NCI-H345 treated with DMSO at 0.1 percent for 48 hours (cell line): ENCODE measurements around the gene PLCB3.
"Not testable (repeated sequence)": the region's sequence is repeated elsewhere in the genome, so short reads cannot be mapped to it uniquely, and the experiment has no call there.

Experiments used
- DNase-seq: peaks from one replicate; lab custom pipeline; 2025; ENCODE audit not compliant: unreplicated experiment; lab: John Stamatoyannopoulos, UW

Gene PLCB3

GRCh38 chr11:64235437-64236161 lies 15.7 kb upstream of the PLCB3 start:
- no peak for DNase-seq

- peak; percentile 66 for DNase-seq
Measured at GRCh38 chr11:64237484-64237951, 13.8 kb upstream of the PLCB3 start.

- DNase-seq, result no peak
Measured at GRCh38 chr11:64238076-64238475, 13.3 kb upstream of the PLCB3 start.

DNA sequence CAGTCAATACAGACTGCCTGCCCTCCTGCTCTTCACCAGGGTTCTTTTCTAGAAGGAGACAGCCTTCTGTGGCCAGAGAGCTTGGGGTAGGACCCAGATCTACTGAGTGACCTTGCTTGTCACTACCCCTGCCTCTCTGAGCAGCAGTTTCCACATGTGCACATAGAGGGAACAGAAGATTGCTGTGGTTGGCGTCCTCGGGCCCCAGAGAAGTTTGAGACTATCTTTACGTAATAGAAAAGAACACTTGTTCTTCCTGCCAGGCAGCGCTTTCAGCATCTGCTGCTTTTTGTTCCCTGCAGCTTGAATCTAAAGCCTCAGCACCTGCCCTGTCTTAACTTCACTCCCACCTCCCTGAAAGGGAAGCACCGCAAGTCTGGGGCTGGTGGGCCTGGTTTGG lies 12.3 kb upstream of the PLCB3 start:
- no peak for DNase-seq

DNA sequence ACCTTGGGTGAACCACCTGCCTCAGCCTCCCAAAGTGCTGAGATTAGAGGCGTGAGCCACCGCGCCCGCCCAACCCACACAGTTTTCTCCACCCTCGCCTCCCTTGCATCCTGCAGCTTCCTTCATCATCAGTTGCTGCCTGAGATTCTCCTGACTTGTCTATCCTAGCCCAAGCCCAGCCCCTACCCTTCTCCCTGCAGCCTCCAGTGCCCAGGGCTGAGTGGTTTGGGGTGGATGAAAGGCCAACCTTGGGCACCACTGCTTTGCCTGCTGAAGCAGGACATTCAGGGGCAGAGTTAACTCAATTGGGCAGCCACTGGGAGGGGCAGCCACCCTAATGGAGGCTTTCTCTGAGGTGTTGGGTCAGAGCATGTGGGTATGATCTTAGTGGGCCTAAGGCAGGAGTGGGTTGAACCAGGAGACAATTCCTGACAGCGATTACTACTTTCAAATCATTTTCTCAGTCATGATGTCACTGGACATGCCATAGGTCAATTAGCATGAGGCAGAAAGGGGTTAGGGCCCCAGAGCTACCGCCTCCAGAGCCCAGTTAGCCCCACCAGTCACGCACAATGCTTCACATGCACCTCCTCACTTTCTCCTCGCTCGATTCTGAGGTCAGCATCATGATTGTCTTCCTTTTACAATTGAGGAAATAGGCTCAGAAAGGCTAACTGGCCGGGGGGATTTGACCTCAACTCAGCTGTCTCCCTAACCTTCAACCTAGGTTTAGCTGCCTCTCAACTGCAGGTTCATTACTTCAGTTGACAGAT lies 11.5 kb upstream of the PLCB3 start:
- DNase-seq, result no peak

DNA sequence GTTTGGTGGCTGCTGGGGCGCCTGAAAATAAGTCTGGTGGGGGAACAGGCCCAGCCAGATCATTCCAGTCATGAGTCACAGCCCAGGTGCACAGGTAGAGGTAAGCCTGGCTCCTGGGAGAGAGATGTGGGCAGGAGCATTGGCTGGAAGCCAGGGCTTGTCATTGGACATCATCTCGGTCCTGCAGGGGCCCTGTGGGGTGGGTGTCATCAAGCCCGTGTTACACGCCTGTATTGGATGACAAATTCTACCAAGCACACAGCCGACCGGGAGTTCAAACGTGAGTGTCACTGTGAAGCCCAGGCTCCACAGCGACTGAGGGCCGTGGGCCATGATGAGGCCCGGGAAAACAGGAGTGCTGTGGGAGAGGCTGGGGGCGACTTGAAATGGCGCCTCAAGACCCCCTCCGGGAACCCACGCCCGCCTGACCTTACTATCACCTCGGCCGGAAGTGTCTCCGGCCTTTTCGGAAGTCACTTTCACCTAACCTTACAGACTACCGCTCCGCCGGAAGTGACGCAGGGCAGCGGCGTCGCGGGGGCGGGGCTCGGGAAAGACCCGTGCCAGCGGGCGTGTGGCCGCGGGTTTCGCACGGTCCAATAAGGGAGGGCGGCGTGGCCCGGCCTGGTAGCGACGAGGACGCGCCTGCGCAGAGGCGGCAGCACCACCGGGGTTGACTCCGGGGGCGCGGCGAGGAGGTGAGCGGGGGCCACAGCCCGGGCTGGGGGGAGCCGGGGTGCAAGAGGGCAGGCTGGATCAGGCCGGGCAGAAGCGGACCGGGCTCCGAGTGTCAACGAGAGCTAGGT lies 10.7 kb upstream of the PLCB3 start, which contains the start of gene FKBP2:
Gene FKBP2, plus strand, starts transcription at position 661 of the 806 bp plus-strand sequence. CDS start 1,293 bp downstream, outside the sequence.
- DNase-seq, result peak; percentile 93

DNA sequence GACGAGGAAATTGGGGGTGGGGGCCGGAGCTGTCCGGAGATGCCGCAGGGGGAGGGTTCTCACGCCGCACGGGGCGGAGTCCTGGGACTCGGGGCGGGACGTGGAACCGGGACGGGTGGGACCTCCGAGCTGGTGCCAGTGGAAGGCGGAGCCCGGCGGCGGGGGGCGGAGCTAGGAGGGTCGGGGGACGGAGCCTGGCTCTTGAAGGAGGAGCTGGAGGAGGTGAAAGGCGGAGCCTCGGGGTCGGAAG lies 10.2 kb upstream of the PLCB3 start:
- peak; percentile 91 for DNase-seq

DNA sequence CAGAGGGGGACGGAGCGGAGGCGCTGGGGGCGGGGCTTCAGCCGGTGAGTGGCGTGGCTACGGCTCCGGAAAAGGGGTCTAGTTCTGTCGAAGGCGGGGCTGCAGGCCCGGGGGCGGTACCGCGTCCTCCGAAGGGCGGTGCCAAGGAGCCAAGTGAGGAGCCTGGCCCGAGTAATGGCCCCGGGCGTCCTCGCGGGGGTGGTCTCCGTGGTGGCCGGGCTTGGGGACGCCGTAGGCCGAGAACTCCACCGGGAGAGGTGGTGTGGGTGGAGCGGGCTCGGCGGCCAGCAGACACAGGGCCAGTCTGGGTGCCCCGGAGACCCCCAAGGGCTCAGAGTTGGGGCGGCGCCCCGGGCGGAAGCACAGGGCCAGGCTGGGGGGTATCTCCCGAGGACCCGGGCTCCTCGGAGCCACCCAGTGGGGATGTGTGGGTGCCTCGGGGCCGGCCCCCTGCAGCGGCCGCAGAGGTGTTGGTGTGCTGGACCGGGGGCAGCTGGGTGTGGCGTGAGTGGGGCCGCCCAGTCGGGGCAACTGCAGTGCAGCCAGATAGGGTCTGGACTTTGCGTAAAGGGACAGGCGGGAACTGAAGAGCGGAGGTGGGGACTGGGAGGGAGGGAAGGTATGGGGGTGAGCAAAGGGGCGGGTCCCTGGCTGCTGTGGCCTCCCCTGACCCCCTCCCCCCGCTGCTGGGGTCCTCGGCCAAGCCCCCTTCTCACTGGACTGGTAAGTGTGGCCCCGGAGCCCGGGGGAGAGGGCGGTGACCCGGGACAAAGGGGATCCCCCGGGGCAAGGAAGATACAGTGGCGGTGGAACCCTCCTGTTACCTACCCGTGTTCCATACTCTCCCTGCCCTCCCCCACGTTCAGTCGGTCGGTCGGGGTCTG lies 9.6 kb upstream of the PLCB3 start:
- no peak for DNase-seq

GRCh38 chr11:64243236-64243854 lies 8.0 kb upstream of the PLCB3 start:
- no peak for DNase-seq

- no peak for DNase-seq
Measured at GRCh38 chr11:64244107-64244506, 7.2 kb upstream of the PLCB3 start.

GRCh38 chr11:64244966-64245365 lies 6.4 kb upstream of the PLCB3 start:
- no peak for DNase-seq

GRCh38 chr11:64245401-64245796 lies 5.9 kb upstream of the PLCB3 start:
- DNase-seq, result no peak

DNA sequence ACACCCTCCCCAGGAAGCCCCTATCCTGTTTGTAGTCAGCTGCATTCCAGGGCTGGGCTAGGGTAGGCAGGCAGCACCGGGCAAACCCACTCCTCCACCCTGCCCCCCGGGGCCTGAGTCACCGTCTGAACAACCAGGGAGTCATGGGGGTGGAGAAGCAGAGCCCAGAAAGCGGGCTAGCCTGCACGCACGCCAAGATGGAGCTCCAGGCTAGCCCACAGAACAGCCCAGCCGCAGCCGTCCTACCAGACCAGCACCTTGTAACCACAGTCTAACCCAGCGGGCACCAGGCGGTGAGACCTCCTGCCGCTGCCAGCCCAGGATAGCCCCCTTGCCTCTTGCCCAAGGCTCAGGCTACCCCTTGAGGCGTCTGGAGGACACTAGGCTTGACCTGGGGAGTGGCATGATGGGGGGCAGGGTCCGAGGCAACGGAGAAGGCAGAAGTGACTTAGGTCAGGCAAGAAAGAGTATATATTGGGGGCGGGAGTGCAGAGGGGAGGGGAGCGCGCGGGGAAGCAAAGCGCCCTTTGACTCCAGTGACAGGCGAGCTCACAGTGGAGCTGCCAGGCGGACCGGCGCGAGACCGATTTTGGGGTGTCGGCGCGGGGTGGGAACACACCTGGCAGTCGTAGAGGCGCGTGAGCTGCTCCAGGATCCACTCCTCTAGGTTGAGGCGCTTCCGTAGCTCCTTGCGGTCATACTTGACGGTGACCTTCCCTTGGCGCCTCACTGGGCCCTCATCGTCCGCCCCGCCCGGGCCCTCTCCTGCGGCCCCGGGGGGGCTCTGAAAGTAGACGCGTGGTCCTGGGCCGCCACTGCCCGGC lies 5.3 kb upstream of the PLCB3 start:
- DNase-seq, result no peak

DNA sequence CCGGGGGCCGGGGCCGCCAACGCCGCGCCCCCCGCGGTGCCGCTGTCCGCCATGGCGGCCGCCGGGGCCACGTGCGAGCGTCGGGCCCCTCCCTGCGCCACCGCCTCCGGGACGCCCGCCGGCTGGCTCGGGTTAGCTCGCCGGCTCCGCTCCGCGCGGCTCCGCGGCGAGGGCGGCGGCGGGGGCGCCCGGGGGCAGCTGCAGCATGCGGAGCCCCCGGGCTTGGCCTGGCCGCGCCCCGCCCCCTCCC lies 4.8 kb upstream of the PLCB3 start:
- not testable (repeated sequence) for DNase-seq

DNA sequence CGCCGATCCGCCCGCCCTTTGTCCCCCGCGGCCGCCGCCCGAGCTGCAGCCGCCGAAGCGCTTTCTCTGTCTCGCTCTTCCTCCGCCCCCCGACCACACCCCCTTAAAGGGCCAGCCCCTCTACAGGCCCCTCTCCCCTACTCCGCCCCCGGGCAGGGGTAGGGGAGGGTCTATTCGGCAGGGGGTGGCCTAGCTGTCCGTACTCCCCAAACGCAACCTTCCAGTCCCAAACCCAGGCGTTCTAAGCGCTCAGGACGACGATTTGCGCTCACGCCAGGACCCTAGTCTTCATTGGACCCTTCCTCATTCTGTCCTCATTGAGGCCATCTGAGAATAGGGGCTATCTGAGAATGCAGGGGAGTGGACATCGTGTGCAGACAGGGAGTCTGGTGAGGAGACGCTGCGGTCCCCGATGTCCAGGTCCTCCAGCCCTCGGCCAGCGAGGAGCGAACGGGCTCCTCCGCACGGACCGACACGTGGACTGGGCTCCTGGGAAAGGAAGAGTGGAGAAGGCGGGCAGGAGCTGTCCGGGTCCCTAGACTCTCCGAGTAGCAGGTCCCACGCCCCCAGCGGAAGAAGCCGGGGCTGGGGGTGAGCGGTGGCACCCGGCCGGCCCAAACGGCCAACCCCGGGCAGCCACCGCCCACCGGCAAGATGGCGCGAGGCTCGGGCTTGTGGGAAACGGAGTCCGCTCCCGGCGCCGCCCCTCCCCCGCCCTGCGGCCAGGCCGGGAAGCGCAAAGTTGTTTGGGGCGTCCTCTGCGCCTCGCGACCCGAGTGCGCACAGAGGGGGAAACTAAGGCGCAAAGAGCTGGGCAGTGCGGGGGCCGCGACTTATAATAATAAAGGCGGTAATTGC lies 4.2 kb upstream of the PLCB3 start, which contains the start of gene PPP1R14B:
Gene PPP1R14B, minus strand, starts transcription at position 73 of the 858 bp plus-strand sequence. CDS start 270 bp downstream, outside the sequence.
- DNase-seq, result peak; percentile 64

DNA sequence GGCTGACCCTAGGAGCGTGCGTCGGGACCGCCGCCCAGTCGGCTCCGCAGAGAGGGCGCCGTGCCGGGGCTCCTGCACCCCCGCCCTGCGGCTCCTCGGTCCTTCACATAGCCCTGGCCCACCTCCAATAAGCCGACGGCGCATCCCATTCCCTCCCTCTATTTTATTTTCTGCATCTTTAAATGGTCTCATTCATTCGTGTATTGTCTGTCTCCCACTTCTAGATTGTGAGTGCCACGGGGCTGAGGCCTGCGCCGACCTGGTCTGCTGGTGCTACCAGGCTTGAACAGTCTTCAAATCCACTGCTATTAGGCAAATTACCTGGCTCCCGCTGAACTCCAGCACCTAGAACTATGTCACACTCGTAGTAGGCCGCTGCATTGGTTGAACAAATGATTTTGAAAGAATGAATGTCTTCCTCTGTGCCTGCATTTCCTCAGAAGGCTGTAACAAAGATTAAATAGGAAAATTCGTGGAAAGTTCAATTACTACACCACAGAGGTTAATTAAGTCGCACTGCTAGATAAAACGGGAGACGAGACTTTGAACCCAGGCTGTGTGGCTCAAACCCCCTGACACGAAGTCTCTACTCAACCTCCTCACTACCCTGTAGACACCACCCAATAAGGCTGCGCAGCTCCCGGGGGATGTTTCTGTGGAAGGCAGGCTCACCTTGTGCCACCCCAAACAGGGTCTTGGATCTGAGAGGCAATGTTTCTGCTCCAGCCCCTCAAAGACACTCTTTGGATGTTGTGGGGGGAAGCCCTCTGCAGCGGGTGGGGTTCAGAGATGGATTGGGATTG lies 3.4 kb upstream of the PLCB3 start:
- DNase-seq, result no peak

- no peak for DNase-seq
Measured at GRCh38 chr11:64248578-64248977, 2.8 kb upstream of the PLCB3 start.

GRCh38 chr11:64249038-64249437 lies 2.3 kb upstream of the PLCB3 start:
- no peak for DNase-seq
